MM.1S (cell line): Measurements from ENCODE around the gene PYGB.

Source experiments
- EZH2 ChIP-seq: fragments of 300-600 bp; sonication (generic); optimal IDR thresholded peaks from 2 replicates; pipeline ENCODE3; 2017; ENCODE audit warnings: low read depth, mild to moderate bottlenecking, antibody characterized with exemption, low read length, mixed read lengths
- EZH2phosphoT487 ChIP-seq: fragments of 300-600 bp; sonication (generic); IDR thresholded peaks from 2 replicates; pipeline ENCODE4 v1.6.1; 2018; ENCODE audit warnings: antibody characterized with exemption, low read length
- TF ChIP-seq, protein P1 (sequence below): fragments of 300-600 bp; sonication (generic); IDR thresholded peaks from 2 replicates; pipeline ENCODE4 v1.5.1; 2016; ENCODE audit warnings: antibody characterized with exemption, low read length, mixed read lengths

DNA sequence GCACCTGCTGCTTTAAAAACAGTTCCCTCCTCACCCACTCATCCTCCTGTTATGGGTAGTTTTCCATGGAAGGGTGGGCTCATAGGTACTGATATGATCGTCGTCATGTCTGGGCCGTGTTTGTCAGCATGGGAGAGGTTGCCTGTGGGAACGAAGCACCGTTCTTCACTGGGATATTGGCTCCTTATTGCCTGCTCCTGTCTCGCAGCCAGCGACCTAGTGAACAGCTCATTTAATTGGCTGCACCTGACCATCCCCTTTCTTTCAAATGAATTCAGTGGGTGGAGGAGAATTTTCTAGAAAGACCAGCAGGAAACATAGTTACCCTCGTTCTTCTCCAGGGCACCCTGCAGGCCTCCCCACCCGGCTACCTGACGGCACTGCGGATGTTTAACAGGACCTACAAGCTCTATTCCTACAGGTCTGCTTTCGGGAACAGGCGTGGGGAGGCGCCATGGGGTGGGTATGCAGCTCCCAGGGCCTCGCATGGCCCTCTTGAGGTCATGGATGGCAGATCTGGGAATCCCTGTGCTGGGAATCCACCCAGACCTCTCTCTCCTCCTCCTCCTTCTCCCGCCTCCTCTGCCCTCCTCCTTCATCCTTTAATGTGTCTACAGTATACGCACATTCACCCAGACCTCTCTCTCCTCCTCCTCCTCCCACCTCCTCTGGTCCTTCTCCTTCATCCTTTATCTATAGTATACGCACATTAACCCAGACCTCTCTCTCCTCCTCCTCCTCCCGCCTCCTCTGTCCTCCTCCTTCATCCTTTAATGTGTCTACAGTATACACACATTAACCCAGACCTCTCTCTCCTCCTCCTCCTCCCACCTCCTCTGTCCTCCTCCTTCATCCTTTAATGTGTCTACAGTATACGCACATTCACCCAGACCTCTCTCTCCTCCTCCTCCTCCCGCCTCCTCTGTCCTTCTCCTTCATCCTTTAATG is 30.4 kb upstream of the PYGB start:
- TF ChIP-seq, protein P1, sequence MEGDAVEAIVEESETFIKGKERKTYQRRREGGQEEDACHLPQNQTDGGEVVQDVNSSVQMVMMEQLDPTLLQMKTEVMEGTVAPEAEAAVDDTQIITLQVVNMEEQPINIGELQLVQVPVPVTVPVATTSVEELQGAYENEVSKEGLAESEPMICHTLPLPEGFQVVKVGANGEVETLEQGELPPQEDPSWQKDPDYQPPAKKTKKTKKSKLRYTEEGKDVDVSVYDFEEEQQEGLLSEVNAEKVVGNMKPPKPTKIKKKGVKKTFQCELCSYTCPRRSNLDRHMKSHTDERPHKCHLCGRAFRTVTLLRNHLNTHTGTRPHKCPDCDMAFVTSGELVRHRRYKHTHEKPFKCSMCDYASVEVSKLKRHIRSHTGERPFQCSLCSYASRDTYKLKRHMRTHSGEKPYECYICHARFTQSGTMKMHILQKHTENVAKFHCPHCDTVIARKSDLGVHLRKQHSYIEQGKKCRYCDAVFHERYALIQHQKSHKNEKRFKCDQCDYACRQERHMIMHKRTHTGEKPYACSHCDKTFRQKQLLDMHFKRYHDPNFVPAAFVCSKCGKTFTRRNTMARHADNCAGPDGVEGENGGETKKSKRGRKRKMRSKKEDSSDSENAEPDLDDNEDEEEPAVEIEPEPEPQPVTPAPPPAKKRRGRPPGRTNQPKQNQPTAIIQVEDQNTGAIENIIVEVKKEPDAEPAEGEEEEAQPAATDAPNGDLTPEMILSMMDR: no peak
- TF ChIP-seq EZH2phosphoT487 (no peak), EZH2 (no peak)
